ENCODE measurements around the gene FLOT2.
"Not testable (repeated sequence)": the region's sequence is repeated elsewhere in the genome, so short reads cannot be mapped to it uniquely, and the experiment has no call there.

The FLOT2 gene, protein sequence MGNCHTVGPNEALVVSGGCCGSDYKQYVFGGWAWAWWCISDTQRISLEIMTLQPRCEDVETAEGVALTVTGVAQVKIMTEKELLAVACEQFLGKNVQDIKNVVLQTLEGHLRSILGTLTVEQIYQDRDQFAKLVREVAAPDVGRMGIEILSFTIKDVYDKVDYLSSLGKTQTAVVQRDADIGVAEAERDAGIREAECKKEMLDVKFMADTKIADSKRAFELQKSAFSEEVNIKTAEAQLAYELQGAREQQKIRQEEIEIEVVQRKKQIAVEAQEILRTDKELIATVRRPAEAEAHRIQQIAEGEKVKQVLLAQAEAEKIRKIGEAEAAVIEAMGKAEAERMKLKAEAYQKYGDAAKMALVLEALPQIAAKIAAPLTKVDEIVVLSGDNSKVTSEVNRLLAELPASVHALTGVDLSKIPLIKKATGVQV

DNA sequence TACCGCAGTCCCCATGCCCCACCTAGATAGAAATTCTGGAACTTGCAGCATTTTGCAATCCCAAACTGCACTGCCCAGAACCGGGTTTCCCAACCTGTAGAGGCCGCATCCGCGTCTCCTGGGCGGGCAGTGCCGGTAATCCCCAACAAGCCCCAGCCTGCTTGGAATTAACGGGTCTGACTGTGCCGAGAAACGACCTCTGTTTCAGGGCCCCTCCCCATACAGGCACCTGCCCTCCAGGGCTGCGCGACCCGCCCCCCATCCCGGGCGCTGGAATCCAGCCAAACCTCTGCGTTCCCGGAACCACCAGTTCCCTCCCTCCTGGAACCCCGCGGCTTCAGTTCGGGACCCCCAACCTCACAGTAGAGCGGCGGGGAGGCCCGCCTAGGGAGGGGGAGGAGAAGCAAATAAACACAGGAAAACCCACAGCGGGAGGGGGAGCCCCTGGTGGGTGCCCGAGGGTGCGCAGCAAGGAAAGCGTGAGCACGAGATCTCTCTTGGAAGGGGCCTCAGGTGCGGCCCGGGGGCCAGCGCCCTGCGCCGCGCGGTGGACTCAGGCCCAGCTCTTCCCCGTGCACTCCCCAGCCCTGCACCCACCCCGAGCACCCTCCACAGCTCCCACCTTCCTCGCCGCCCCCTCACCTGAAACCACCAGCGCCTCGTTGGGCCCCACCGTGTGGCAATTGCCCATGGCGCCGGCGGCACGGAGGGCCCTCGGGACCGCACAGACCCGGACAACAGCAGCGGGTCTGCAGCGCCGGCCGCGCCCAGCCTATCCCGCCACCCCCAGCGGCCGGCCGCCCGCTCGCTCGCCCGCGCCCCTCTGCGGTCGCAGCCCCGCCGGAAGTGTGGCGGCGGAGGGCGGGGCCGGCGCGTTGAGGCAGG, at the start of gene FLOT2:
Gene FLOT2, minus strand, starts transcription at position 850 of the 885 bp plus-strand sequence. Its CDS starts 159 bp downstream, at position 691.
- DNase-seq (ENCODE audit: low read depth): peak; percentile 26

DNA sequence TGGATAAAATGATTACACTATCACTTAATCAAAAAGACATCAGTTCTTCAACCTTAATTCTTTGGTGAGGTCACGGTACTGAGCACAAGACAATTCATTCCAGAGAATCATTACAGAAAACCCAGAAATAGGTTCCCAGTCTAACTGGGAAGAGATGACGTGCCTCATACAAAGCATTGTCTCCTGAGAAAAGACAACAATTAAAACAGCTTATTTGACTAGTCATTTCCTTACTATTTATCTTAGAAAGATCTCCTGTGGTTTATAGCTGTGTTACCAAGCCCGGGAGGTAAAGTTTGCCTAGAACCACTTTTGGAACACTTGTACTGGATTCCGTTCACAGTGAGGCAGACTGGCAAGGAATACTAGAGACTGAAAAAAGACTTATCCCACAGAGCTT, 48.7 kb upstream of the FLOT2 start:
- DNase-seq (ENCODE audit: low read depth): no peak

DNA sequence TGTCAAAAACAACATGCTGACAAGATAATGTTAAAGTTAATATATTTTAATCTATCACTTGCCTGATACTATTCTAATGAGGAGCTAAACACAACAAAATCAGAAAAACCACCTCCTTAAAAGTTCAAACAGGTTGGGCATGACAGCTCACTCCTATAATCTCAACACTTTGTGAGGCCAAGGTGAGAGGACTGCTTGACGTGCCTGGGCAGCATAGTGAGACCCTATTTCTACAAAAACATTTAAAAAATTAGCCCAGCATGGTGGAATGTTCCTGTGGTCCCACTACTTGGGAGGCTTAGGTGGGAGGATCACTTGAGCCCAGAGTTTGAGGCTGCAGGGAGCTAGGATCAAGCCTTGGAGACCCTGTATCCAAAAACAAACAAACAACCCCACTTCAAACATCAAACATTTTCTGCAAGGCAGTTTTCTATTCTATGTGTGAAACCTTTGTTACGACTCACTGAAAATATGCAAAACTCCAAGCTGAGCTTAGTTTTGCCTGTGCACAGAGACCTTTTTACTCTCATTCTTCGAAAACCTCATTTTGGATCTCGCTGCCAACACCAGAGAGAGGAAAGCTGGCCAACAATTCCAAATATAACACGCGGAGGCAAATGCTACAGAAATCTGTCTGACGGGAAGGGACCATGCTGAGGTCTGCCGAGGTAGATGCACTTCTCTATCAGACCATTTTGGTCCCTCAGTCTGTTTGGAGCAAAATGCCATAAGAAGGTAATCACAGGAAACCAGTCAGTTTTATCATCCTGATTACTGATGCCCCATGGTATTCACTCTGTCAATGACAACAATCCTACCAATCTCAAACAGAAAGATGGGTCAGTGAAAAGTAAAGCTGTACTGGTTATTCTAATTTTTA, 47.6 kb upstream of the FLOT2 start:
- DNase-seq (ENCODE audit: low read depth): no peak

DNA sequence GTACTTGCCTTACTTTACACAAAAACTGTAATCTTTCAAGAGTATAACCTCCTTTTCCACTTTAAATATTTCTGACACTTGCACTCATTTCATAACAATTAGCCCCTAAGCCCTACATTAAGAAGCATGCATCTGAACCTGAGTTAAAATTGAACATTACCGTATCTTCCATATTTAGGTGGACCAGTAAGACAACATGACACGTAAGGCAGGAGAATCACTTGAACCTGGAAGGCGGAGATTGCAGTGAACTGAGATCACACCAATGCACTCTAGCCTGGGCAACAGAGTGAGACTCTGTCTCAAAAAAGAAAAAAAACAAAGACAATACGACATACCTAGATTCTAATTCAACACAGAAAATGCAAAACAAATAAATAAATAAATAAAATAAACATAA, 46.8 kb upstream of the FLOT2 start:
- DNase-seq (ENCODE audit: low read depth): no peak

DNA sequence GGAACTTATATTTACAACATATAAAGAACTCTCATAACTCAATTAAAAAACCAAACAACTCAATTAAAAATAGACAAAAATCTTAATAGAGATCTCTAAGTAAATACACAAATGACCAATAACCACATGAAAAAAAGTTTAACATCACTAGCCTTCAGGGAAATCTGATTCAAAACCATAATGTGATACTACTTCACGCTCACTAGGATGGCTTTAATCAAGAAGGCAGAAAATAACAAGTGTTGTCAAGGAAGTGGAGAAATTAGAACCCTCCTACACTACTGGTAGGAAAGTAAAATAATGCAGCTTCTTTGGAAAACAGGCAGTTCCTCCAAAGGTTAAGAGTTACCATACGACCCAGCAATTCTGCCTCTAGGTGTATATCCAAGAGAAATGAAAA, 45.4 kb upstream of the FLOT2 start:
- no peak for DNase-seq (ENCODE audit: low read depth)

DNA sequence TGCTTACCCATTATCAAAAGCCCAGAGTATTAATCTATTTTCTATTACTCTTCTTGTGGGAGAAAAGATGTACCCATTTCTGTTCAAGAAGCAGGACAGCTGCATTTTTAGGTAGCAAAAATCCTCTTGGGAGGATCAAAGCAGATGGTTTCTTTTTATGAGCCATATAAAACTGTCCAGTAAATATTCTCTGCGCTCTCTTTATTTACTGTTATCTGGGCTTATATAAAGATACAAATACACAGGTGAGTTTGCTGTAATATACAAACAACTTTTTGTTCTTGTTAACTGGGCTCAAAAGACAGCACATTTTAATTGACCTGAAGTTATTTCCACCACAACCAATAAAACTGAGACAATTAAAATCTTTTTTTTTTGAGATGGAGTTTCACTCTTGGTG, 43.7 kb upstream of the FLOT2 start:
- DNase-seq (ENCODE audit: low read depth): no peak

DNA sequence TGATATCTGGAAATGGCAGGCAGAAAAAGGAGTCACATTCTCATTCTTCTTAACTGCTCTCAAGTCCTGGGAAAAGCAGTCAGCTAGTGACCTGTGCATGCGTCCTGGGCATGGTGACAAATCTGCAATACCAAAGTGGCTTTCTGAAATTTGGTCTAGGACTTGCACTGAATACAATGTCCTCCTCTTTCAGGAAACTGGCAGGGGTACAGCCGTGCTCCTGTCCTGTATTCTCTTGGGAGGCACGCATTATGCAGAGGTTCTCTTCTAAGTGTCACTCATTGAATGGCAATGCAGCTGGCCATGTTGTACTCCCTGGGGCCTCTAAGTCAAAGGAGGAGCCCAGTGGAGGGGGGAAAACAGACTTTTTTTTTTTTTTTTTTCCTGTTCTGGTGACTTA, 43.1 kb upstream of the FLOT2 start:
- DNase-seq (ENCODE audit: low read depth): no peak

DNA sequence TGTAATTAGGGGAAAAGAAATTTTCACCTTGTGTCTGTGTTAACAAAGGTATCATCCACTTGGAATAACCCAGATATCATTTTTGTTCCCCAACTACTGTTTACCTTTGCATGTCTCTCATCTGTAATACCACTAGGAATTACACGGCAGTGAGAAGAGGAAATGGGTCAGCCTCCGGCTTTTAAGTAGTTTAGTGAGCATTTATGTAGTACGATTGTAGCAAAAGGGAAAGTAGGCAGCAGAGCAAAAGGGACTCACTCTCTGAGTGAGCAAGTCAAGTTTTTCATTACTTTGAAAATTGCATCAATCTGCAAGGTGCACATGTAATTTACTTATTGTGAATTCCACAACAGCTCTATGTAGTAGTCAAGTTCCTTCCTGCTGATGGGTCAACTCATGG, 42.6 kb upstream of the FLOT2 start:
- no peak for DNase-seq (ENCODE audit: low read depth)

DNA sequence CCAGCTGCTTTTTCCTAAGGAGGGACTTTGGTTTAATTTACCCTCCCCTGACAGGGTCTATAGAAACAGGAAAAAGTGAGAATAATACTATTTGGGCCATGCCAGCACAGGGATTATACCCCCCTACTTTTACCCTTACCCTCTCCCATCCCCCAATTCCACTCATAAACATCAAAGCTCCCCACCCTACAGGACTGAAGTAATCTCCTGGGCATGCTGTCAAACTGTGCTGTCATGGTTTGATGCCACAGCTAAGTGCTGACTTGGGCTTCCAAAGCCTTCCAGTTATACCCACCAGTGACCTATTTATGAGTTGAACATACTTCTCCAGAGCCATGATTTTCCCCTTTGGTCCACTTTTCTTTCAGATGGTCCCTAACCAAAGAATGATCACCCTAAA, 41.0 kb upstream of the FLOT2 start:
- DNase-seq (ENCODE audit: low read depth): no peak

DNA sequence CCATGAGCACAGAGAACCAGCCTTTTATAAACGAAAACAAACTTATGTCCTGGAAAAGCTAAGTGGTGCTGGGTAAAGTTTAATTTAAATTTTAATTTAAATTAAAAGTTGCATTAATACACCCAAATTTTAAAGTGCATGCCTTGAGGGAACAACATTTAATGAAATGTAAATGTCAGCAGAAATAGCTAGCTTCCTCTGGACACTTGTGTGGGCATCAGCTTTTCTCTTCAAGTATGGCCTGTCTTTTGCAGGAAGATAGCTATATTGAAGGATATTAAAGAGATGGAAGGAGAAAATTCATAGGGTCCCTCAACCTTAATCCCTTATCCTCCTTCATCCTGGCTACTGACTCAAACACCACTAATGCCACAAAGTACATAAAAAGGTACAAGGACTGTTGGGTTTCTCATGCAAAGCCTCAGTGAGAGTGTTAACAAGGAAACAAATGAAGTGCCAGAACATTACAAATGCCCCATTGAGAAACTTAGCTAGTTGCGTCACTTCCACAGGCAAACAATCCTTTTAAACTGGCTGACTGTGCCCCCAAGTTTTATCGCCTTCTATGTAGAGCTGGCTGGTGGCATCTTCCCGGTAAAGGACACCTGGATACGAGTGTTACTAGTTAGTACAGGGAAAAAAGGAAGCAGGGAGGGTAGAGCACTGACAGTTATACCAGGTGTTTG, 39.7 kb upstream of the FLOT2 start:
- DNase-seq (ENCODE audit: low read depth): no peak

DNA sequence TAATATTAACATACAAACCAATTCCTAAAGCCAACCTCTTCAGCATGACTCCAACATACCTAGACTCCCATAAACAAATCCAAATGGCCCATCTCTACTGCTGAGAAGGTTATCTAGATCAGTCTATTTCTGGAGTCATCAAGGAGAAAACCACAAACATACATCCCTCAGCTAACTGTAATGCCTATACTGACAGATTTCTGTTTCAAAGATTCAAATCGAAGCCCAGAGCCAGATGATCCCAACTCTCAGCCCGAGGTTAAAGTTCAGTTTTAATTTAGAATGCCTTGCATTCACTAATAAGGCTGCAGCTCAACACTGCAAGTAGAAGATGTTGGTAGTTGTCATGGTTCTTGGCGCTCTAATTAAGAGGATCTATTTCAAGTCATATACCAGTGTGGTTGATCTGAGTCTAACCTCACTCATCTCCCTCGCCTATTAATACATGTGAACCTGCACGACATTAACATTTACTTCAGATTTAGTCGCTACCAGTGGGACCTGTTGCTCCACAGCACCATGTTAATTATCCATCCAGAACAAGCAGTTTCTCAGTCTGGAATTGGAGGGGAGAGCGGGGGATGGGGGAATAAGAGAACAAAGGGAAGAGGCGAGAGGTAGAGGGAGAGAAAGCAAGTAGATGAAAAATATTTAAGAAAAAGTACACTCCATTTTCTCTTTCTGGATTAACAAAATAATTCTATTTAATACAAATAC, 38.4 kb upstream of the FLOT2 start:
- no peak for DNase-seq (ENCODE audit: low read depth)

DNA sequence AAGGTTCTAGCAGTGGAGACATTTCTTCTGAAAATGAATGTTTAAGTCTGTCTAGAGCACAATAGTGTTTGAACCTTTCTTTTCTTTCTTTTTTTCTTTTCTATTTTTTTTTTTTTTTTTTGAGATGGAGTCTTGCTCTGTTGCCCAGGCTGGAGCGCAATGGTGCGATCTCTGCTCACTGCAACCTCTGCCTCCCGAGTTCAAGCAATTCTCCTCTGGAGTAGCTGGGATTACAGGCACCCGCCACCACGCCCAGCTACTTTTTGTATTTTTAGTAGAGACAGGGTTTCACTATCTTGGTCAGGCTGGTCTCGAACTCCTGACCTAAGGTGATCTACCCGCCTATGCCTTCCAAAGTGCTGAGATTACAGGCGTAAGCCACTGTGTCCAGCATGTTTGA, 37.0 kb upstream of the FLOT2 start:
- not testable (repeated sequence) for DNase-seq (ENCODE audit: low read depth)

DNA sequence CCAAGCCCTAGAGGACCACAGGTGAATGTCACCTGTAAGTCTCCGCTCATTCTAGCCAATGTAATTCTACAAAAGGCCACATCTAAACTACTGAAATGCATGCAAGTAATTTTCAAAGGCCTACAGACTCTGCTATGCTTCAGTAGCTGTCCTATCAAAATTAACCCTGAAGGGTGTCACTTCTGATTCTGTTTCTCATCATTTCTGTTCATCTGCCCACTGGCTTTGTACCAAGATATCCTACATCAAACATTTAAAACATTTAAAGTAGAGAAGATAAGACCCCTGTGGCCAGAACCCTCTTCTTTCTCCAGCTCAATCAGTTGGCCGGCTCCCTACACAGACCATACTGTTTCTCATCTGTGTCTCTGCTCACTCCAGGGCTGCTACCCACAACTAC, 32.3 kb upstream of the FLOT2 start:
- no peak for DNase-seq (ENCODE audit: low read depth)

DNA sequence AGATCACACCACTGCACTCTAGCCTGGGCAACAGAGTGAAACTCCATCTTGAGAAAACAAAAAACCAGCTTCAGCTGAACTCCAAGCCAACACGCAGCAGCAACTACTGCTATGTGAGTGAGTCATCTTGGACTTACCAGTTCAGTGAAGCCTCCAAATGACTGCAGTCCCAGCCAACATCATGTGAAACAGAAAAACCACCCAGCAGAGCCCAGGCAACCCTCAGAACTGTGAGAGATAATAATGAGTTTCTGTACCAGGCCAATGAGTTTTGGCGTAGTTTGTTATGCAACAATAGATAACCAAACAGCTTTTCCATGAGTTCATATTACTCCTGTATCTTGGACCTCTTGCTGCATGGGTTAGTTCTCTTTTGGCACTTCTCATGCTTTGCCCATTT, 30.5 kb upstream of the FLOT2 start:
- DNase-seq (ENCODE audit: low read depth): no peak

DNA sequence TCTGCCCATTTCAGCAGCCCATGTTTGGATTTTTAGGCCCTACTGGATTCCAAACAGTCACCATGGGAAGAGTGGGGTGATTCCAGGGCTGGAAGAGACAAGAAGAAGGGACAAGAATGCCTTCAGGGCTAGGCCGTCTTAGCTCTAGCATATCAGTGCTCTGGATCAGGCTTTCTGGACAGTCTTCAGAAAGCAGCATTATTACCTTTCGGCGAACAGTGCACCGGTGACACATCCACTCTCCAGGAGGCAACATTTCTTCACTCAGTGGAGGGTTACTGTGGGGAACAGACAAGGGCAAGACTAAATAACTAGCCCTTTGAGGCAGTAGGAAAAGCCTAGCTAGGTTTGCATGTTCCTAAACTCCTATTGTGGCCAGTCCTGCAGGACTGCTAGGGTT, 29.3 kb upstream of the FLOT2 start:
- no peak for DNase-seq (ENCODE audit: low read depth)

DNA sequence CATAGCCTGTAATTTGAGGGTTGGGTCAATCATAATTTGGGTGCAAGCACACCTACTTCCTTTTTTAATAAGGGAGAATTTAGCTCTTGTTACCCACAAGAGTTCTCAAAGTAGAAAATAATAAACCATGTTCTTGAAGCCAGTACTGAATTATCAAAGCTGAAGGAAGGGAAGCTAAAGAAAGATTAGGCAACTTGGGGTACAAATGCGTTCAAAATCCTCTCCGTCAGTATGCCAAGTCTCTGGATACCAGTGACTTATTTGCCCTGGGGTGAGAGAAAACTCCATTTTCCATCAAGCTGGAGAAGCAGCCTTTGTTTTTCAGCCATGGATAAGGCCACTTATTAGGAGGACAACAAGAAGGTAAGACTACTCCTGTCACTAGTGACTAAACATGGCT, 28.8 kb upstream of the FLOT2 start:
- no peak for DNase-seq (ENCODE audit: low read depth)

DNA sequence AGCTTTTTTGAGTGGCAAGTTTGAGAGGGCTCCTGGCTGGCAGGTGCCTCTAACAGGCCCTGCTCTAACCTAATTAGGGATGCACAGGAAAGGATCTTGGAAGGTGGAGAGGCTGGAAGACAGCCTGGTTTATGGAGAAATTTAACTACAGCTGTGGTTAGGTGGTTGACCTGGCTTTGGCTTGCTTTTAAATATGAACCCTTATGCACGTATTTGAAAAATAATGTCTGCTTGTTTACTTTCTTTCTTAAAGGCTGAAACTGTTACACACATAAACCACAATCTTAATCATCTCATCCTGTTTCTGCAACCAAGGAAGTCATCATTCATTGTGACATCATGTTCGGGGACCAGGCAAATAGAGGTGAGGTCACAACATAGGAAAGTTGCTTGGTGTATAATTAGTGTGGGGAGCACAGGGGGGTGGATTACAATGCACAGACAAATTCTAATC, 28.4 kb upstream of the FLOT2 start:
- no peak for DNase-seq (ENCODE audit: low read depth)

DNA sequence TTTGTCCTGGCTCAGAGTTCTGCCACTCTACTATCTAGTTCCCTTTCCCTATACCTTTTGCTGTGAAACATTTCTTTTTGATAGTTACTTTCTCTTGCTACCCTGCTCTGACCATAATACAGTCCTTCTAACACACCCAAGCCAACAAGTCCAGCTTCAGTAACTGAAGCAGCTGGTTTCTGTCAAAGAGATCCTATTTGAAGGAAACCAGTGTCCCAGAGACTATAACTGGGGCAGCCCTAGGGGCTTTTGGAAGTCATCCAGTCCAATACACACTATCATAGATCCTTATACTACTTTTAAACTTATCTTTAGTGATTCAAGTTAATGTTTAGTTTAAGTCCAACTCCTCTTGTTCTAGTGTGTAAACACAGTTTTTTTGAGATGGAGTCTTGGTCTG, 22.7 kb upstream of the FLOT2 start:
- DNase-seq (ENCODE audit: low read depth): no peak

DNA sequence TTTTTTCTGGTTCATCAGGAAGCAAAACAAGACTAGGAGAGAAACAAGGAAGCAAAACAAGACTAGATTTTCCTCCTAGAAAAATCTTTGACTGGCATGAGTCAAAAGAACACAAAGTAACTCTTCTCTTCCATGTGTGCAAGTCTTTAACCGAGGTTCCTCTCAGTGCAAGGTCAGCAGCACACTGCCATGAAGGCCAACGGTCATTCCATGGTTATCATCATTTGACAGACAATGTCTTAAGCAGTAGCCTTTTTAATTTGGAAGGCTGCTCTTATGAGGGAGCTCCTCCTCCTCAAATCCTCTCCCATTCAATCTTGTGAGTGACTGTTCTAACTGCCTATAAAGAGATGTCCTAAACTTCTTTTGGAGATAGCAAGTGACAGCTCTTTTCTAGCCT, 20.8 kb upstream of the FLOT2 start:
- DNase-seq (ENCODE audit: low read depth): no peak

DNA sequence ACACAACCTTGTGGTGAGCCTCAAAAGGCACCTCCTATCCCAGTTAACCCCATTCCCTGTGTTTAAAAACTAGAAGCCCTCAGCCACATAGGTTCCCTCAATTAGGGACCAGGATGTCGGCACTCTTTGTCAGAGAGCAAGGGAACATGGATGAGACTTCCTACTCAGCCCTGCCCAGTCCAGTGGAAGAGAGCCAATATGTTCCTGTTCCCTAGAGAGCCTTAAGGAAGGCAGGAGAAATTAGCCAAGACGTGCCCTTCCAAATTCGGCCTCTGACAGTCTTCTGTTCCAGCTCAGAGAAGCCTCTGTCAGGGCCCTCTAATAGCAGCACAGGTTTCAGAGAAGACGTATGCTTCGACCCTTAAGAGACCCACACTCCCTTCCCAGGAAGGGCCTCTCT, 19.9 kb upstream of the FLOT2 start:
- no peak for DNase-seq (ENCODE audit: low read depth)

DNA sequence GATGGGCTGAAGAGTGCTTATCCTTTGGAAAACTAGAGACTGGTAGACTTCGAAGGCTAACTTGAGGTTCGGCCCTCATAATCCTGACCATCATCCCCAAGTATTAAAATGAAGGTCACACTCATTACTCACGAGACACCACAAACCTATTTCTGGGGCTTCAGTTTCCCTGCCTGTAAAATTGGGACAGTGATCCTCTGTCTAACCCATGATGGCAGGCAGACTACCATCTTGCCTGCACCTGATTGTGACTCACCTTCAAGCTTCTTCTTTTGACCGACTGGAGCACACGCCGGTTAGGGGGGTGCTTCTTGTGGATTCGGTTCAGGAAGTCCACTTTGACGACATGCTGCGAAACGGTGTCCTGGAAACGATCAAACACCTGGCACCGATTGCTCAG, 19.5 kb upstream of the FLOT2 start:
- DNase-seq (ENCODE audit: low read depth): no peak
